ENCODE results near the gene CRCP. TPM values are rescaled to one million over a fixed set of nuclear protein-coding genes. Genes with fewer than 3 reads are reported as not detected.

The CRCP gene
- total RNA-seq, 1 donor from 2014 or later = 35.5 TPM

DNA sequence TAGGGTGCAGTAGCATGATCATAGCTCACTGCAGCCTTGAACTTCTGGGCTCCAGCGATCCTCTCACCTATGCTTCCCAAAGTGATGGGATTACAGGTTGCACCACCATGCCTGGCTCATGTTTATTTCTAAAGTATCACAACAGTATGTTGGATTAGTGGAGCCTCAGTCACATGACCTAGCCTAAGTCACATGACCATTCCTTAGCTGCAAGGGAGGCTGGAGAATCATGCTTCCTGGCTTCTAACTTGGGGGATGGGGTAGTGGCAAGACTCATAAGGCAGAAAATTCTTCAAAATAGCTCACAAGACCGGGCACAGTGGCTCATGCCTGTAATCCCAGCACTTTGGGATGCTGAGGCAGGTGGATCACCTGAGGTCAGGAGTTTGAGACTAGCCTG lies 63.6 kb downstream of the CRCP start:
- H3K9me3 ChIP-seq = no peaks in the 10 kb centered on the region
- no peak overlapping the region for H3K27ac ChIP-seq
- H3K27me3 ChIP-seq (ENCODE audit: low read depth) = no peaks in the 10 kb centered on the region
- intact Hi-C loops (cut with DNase I) = no loop called here
- TF ChIP-seq, protein P1, sequence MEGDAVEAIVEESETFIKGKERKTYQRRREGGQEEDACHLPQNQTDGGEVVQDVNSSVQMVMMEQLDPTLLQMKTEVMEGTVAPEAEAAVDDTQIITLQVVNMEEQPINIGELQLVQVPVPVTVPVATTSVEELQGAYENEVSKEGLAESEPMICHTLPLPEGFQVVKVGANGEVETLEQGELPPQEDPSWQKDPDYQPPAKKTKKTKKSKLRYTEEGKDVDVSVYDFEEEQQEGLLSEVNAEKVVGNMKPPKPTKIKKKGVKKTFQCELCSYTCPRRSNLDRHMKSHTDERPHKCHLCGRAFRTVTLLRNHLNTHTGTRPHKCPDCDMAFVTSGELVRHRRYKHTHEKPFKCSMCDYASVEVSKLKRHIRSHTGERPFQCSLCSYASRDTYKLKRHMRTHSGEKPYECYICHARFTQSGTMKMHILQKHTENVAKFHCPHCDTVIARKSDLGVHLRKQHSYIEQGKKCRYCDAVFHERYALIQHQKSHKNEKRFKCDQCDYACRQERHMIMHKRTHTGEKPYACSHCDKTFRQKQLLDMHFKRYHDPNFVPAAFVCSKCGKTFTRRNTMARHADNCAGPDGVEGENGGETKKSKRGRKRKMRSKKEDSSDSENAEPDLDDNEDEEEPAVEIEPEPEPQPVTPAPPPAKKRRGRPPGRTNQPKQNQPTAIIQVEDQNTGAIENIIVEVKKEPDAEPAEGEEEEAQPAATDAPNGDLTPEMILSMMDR (IDR thresholded peaks at IDR 0.05) = no peak
- H3K4me3 ChIP-seq = no peak overlapping the region
- H3K4me1 ChIP-seq = no peaks in the 10 kb centered on the region
- ATAC-seq = no peak
- DNase-seq = no peak
- no peaks in the 10 kb centered on the region for H3K36me3 ChIP-seq

DNA sequence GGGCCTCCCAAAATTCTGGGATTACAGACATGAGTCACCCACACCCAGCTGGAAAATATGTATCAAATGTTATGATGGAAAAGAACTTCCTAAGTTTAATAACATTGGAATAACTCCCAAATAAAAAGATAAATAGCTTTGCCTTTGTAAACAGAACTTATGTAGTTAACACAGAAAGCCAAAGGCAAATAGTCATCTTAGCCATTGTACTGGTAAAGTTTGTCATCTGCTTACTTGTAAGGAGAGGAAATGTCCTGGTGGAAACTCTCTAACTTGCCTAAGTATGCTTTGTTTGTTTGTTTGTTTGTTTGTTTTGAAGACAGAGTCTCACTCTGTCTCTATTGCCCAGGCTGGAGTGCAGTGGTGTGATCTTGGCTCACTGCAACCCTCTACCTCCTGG lies 66.7 kb downstream of the CRCP start:
- Histone ChIP-seq H3K4me1 (no peaks in the 10 kb centered on the region), H3K9me3 (no peaks in the 10 kb centered on the region), H3K27ac (no peak overlapping the region), H3K4me3 (no peak overlapping the region), H3K36me3 (no peaks in the 10 kb centered on the region), H3K27me3 (ENCODE audit: low read depth) (no peaks in the 10 kb centered on the region)
- intact Hi-C loops (cut with DNase I) = no loop called here
- TF ChIP-seq, protein P1 (IDR thresholded peaks at IDR 0.05) = no peak
- no peak for ATAC-seq
- no peak for DNase-seq

- TF ChIP-seq, protein P1 (IDR thresholded peaks at IDR 0.05) = no peak
- Histone ChIP-seq H3K4me1 (no peaks in the 10 kb centered on the region), H3K9me3 (no peaks in the 10 kb centered on the region), H3K27ac (no peak overlapping the region), H3K27me3 (ENCODE audit: low read depth) (no peaks in the 10 kb centered on the region), H3K4me3 (no peak overlapping the region), H3K36me3 (no peaks in the 10 kb centered on the region)
- DNase-seq (no peak), ATAC-seq (no peak)
- intact Hi-C loops (cut with DNase I) = no loop called here
Measured at GRCh38 chr7:66181845-66182244, 67.2 kb downstream of the CRCP start.

GRCh38 chr7:66182920-66183319 lies 68.3 kb downstream of the CRCP start:
- TF ChIP-seq, protein P1 (IDR thresholded peaks at IDR 0.05) = no peak
- Histone ChIP-seq H3K27me3 (ENCODE audit: low read depth) (no peaks in the 10 kb centered on the region), H3K4me3 (no peak overlapping the region), H3K36me3 (no peaks in the 10 kb centered on the region), H3K27ac (peak overlapping the region; percentile 38), H3K9me3 (no peaks in the 10 kb centered on the region), H3K4me1 (no peaks in the 10 kb centered on the region)
- intact Hi-C loops (cut with DNase I) = no loop called here
- ATAC-seq (peak; percentile 89 to 90), DNase-seq (peak; percentile 73)

GRCh38 chr7:66183700-66184099 lies 69.1 kb downstream of the CRCP start:
- ATAC-seq = peak; percentile 45 to 72
- H3K27me3 ChIP-seq (ENCODE audit: low read depth) = no peaks in the 10 kb centered on the region
- DNase-seq = no peak
- no peaks in the 10 kb centered on the region for H3K36me3 ChIP-seq
- no peak overlapping the region for H3K4me3 ChIP-seq
- H3K27ac ChIP-seq = peak overlapping the region; percentile 38
- TF ChIP-seq, protein P1 (IDR thresholded peaks at IDR 0.05) = no peak
- H3K9me3 ChIP-seq = no peaks in the 10 kb centered on the region
- no peaks in the 10 kb centered on the region for H3K4me1 ChIP-seq
- intact Hi-C loops (cut with DNase I) = no loop called here

DNA sequence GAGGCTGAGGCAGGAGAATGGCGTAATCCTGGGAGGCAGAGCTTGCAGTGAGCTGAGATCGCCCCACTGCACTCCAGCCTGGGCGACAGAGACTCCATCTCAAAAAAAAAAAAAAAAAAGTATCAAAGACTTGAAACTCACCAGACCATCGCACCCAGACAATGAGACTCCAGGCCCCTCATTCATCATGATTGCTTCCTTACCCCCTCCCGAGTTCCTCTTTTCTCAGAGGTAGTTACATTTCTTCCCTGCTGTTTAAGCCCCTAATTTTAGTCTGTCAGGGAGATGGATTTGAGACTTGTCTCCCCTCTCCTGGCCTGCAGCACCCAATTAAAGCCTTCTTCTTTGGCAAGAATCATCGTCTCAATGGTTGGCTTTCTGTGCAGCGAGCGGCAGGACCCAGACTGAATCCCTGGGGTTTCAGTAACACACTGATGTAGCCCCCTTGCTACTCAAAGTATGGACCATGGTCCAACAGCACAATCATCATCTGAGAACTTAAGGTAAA lies 71.1 kb downstream of the CRCP start:
- TF ChIP-seq, protein P1 (IDR thresholded peaks at IDR 0.05) = no peak
- H3K4me1 ChIP-seq = no peaks in the 10 kb centered on the region
- H3K27me3 ChIP-seq (ENCODE audit: low read depth) = no peaks in the 10 kb centered on the region
- H3K27ac ChIP-seq = no peak overlapping the region
- intact Hi-C loops (cut with DNase I) = no loop called here
- H3K36me3 ChIP-seq = no peaks in the 10 kb centered on the region
- H3K9me3 ChIP-seq = no peaks in the 10 kb centered on the region
- ATAC-seq = no peak
- H3K4me3 ChIP-seq = no peak overlapping the region
- no peak for DNase-seq

Data from lower lobe of right lung (tissue), 2 donors.